Mesothelial cell of epicardium (in vitro differentiated cells): Measurements from ENCODE around the gene MEN1. TPM values are rescaled to one million over a fixed set of nuclear protein-coding genes. Genes with fewer than 3 reads are reported as not detected.

Experiments used
- DNase-seq, 2 experiments: peaks; one replicate each; pipeline ENCODE4 v3.0.0; 2021; ENCODE audit warnings: low spot score in 2 of 2; ENCODE audit not compliant: unreplicated experiment in 2 of 2
- H3K27ac Mint-ChIP-seq: 2 replicates; pipeline ENCODE4 v1.8.0; 2021; ENCODE audit warnings: mixed read lengths
- H3K27me3 Mint-ChIP-seq: 2 replicates; pipeline ENCODE4 v1.8.0; 2021; ENCODE audit warnings: low read depth, mixed read lengths
- H3K36me3 Mint-ChIP-seq: 2 replicates; pipeline ENCODE4 v1.8.0; 2021; ENCODE audit warnings: mixed read lengths
- H3K4me1 Mint-ChIP-seq: 2 replicates; pipeline ENCODE4 v1.8.0; 2021; ENCODE audit warnings: mixed read lengths
- H3K4me3 Mint-ChIP-seq: 2 replicates; pipeline ENCODE4 v1.8.0; 2021; ENCODE audit warnings: mild to moderate bottlenecking, moderate library complexity, mixed read lengths
- H3K9me3 Mint-ChIP-seq: 2 replicates; pipeline ENCODE4 v1.8.0; 2021; ENCODE audit warnings: mixed read lengths
- total RNA-seq: library from RNA; stranded (reverse); gene quantifications from 3 replicates; pipeline ENCODE4 v1.2.1, GENCODE V29; 2021
- TF ChIP-seq, protein P1 (sequence below): fragments of 200-600 bp; sonication (generic); IDR thresholded peaks from one replicate; pipeline ENCODE4 v1.5.0; 2021; ENCODE audit warnings: antibody characterized with exemption; ENCODE audit not compliant: unreplicated experiment

Gene MEN1
- total RNA-seq, 1 donor from 2014 or later = 45.4 TPM

DNA sequence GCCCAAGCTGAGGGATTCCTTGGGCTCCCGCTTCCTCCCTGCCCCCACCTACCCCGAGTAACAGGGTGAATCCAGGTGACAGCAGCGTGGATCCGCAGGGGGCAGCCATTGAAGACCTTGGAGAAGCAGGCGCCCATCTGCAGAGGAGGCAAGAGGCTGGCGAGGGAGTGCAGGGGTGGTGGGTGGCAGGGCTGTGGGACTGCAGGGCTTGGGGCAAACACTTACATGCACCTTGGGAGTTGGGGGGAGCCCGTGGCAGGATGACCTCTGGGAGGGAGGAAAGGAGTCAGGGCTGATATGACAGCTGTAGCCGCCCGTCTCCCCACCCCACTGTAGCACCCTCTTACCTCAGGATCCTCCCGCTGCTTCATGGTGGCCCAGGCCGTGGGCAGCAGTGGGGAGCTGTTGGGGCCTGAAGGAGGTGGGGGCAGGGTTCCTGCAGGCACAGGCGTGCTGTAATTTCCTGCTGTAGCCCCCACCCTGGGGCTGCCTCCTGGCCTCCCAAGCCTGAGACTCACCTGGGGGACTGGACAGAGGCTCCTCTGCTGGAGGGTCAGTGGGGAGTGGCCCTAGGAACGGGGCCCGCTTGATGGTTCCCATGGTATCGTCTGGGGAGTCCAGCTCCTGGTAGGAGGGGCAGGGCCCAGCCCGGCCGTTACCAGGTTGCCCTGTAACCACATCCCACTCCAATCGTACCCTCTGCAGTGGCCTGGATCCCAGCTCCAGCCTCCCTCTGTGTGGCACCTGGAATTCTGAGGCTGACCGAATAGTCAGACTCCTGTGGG lies 13.4 kb downstream of the MEN1 start:
- H3K36me3 Mint-ChIP-seq = peaks cover 9% of the 10 kb centered on the region
- H3K9me3 Mint-ChIP-seq = no peaks in the 10 kb centered on the region
- no peak overlapping the region for H3K27ac Mint-ChIP-seq
- no peak overlapping the region for H3K4me3 Mint-ChIP-seq
- TF ChIP-seq, protein P1, sequence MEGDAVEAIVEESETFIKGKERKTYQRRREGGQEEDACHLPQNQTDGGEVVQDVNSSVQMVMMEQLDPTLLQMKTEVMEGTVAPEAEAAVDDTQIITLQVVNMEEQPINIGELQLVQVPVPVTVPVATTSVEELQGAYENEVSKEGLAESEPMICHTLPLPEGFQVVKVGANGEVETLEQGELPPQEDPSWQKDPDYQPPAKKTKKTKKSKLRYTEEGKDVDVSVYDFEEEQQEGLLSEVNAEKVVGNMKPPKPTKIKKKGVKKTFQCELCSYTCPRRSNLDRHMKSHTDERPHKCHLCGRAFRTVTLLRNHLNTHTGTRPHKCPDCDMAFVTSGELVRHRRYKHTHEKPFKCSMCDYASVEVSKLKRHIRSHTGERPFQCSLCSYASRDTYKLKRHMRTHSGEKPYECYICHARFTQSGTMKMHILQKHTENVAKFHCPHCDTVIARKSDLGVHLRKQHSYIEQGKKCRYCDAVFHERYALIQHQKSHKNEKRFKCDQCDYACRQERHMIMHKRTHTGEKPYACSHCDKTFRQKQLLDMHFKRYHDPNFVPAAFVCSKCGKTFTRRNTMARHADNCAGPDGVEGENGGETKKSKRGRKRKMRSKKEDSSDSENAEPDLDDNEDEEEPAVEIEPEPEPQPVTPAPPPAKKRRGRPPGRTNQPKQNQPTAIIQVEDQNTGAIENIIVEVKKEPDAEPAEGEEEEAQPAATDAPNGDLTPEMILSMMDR = no peak
- H3K27me3 Mint-ChIP-seq = no peaks in the 10 kb centered on the region
- no peak for DNase-seq
- H3K4me1 Mint-ChIP-seq = peaks cover 2% of the 10 kb centered on the region

DNA sequence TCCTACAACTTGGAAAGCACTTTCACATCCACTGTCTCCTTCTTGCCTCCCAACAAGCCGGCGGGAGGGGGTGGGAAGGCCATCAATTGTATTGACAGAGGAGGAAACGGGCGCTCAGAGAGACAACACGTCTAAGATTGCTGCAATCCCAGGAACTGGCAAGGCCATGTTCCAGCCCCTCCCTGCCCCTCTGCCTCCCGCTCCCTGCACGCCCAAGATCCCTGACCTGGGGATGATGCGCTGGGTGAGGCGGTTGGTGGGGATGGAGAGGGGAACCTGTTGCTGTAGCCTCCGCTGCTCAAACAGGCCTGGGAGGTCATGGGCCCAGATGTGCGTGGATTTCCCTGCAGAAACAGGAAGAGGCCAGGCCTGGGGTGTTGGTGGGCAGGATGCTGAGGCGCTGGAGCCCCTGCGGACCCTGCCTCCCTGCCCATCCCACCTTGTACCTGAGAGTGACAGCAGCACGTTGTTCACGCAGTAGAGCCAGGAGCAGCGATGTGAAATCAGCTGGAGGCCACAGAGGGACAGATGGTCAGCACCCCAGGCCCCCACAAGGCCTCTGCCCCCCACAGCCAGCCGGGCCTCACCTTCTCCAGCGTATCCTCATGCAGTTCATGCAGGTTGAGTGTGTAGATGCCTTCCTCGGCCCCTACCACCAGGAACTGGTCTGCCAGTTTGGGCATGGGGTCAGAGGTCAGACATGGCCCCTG lies 14.1 kb downstream of the MEN1 start:
- Mint-ChIP-seq H3K27me3 (no peaks in the 10 kb centered on the region), H3K36me3 (peaks cover 9% of the 10 kb centered on the region), H3K4me3 (no peak overlapping the region), H3K9me3 (no peaks in the 10 kb centered on the region), H3K27ac (no peak overlapping the region), H3K4me1 (peaks cover 2% of the 10 kb centered on the region)
- TF ChIP-seq, protein P1 = no peak
- no peak for DNase-seq

- H3K36me3 Mint-ChIP-seq = peaks cover 9% of the 10 kb centered on the region
- DNase-seq = no peak
- no peak overlapping the region for H3K4me3 Mint-ChIP-seq
- TF ChIP-seq, protein P1 = no peak
- H3K27ac Mint-ChIP-seq = no peak overlapping the region
- no peaks in the 10 kb centered on the region for H3K27me3 Mint-ChIP-seq
- no peaks in the 10 kb centered on the region for H3K9me3 Mint-ChIP-seq
- H3K4me1 Mint-ChIP-seq = no peaks in the 10 kb centered on the region
Measured at GRCh38 chr11:64794526-64794925, 15.8 kb downstream of the MEN1 start.

GRCh38 chr11:64793271-64794160 lies 16.8 kb downstream of the MEN1 start:
- no peak overlapping the region for H3K4me3 Mint-ChIP-seq

GRCh38 chr11:64792482-64792881 lies 17.9 kb downstream of the MEN1 start:
- TF ChIP-seq, protein P1 = no peak
- Mint-ChIP-seq H3K9me3 (no peaks in the 10 kb centered on the region), H3K27me3 (no peaks in the 10 kb centered on the region), H3K36me3 (peaks cover 9% of the 10 kb centered on the region), H3K27ac (no peak overlapping the region), H3K4me1 (no peaks in the 10 kb centered on the region), H3K4me3 (no peak overlapping the region)
- DNase-seq = no peak

More at GRCh38 chr11:64793271-64794160, 16.8 kb downstream of the MEN1 start:
- Mint-ChIP-seq H3K9me3 (no peaks in the 10 kb centered on the region), H3K36me3 (peaks cover 9% of the 10 kb centered on the region), H3K27ac (no peak overlapping the region), H3K4me1 (no peaks in the 10 kb centered on the region), H3K27me3 (no peaks in the 10 kb centered on the region)
- TF ChIP-seq, protein P1 = no peak
- no peak for DNase-seq
